ENCODE results near the gene KDM6A.

The KDM6A gene

DNA sequence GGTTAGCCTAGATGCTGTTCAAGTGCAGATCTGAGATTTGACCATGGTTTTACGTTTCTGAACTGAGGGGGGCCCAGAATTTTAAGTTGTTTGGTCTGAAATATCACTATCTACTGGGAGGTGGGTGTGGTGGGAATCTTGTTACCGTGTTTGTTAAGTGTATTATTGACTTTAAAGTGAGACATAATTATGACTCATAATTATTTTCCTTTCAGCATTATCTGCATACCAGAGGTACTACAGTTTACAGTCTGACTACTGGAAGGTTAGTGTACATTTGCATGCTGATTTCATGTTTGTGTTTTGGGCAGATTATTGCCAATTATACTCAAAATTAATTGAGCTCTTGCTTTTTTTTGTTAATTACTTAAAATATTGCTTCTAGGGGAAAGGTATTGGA is 101.5 kb downstream of the KDM6A start:
- TF ChIP-seq, protein P1, sequence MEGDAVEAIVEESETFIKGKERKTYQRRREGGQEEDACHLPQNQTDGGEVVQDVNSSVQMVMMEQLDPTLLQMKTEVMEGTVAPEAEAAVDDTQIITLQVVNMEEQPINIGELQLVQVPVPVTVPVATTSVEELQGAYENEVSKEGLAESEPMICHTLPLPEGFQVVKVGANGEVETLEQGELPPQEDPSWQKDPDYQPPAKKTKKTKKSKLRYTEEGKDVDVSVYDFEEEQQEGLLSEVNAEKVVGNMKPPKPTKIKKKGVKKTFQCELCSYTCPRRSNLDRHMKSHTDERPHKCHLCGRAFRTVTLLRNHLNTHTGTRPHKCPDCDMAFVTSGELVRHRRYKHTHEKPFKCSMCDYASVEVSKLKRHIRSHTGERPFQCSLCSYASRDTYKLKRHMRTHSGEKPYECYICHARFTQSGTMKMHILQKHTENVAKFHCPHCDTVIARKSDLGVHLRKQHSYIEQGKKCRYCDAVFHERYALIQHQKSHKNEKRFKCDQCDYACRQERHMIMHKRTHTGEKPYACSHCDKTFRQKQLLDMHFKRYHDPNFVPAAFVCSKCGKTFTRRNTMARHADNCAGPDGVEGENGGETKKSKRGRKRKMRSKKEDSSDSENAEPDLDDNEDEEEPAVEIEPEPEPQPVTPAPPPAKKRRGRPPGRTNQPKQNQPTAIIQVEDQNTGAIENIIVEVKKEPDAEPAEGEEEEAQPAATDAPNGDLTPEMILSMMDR (IDR thresholded peaks at IDR 0.05; ENCODE audit: low read depth, low read length, missing control alignments), result no peak
- no peak for DNase-seq (ENCODE audit: low read depth)
- H3K4me3 ChIP-seq (ENCODE audit: low read depth, low read length), result no peak overlapping the region

DNA sequence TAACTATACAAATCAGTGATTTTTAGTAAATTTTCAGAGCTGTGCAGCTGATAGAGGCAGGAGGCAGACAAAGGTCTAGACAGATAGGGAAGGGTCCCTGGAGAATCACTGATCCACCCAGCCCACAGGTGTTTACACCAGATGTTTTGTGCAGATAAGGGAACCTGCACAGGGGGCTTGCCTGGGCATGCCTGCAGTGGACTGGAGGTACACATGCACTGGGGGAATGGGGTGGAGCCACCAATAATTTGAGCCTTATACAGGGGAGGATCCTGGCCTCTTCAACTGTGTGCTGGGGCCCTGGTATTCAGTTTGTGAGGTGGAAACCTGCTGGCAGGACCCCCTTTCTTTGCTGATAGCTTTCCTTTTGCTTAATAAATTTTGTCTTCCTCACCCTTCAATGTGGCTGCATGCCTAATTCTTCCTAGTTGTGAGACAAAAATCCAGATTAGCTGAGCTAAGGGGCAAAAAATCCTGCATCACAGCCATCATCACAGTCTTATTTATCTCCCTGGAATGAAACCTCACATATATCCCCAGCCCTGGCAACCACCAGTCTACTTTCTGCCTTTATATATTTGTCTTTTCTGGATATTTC is 102.8 kb downstream of the KDM6A start:
- TF ChIP-seq, protein P1 (IDR thresholded peaks at IDR 0.05; ENCODE audit: low read depth, low read length, missing control alignments), result no peak
- no peak overlapping the region for H3K4me3 ChIP-seq (ENCODE audit: low read depth, low read length)
- DNase-seq (ENCODE audit: low read depth), result no peak

DNA sequence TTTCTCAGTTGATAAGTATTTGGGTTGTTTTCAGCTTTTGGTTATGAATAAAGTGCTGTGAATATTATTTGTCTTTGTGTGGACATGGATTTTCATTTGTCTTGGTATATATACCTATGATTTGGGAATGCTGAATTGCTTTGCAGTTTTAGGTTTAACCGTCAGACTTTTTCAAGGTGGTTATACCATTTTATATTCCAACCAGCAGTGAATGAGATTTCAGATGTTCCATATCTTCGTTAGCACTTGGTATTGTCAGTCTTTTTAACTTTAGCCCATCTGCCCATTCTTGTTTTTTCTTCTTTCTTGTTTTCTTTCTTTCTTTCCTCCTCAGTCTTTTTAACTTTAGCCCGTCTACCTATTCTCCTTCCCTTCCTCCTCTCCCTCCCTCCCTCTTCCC is 106.0 kb downstream of the KDM6A start:
- no peak for DNase-seq (ENCODE audit: low read depth)
- TF ChIP-seq, protein P1 (IDR thresholded peaks at IDR 0.05; ENCODE audit: low read depth, low read length, missing control alignments), result no peak
- H3K4me3 ChIP-seq (ENCODE audit: low read depth, low read length), result no peak overlapping the region

DNA sequence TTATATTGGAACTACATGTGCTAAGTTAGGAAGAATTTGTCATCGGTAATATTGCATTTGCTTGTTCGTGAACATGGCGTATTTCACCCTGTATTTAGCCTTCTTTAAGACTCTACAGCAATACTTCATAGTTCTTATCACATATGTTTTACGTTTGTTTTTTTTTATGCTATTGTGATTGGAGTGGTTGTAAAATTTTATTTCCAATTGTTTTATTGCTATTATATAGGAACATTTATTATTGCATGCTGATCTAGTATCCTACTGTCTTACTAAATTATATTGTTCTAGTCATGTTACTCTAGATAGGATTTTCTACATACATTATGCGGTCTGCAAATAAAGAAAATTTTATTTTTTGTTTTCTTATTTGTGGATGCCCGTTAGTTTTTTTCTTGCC is 107.4 kb downstream of the KDM6A start:
- no peak for DNase-seq (ENCODE audit: low read depth)
- H3K4me3 ChIP-seq (ENCODE audit: low read depth, low read length), result no peak overlapping the region
- TF ChIP-seq, protein P1 (IDR thresholded peaks at IDR 0.05; ENCODE audit: low read depth, low read length, missing control alignments), result no peak

DNA sequence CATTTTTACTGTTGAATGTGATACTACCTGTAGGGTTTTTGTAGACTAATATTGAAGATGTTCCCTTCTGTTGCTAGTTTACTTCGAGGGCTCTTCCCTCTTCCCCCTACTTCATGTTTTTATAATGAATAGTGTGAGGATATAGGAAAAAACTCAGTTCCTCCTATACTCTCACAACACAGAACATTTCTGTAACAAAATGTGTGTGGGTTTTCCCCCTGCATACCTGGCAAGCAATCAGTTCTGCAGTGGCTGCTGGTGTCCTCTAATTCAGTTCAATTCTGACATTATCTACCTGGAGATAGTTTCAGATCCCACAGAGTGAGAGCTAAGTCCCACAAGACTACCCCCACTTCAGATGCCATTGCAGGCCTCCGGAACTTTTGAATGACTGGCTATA is 107.9 kb downstream of the KDM6A start:
- TF ChIP-seq, protein P1 (IDR thresholded peaks at IDR 0.05; ENCODE audit: low read depth, low read length, missing control alignments), result no peak
- no peak overlapping the region for H3K4me3 ChIP-seq (ENCODE audit: low read depth, low read length)
- DNase-seq (ENCODE audit: low read depth), result no peak

DNA sequence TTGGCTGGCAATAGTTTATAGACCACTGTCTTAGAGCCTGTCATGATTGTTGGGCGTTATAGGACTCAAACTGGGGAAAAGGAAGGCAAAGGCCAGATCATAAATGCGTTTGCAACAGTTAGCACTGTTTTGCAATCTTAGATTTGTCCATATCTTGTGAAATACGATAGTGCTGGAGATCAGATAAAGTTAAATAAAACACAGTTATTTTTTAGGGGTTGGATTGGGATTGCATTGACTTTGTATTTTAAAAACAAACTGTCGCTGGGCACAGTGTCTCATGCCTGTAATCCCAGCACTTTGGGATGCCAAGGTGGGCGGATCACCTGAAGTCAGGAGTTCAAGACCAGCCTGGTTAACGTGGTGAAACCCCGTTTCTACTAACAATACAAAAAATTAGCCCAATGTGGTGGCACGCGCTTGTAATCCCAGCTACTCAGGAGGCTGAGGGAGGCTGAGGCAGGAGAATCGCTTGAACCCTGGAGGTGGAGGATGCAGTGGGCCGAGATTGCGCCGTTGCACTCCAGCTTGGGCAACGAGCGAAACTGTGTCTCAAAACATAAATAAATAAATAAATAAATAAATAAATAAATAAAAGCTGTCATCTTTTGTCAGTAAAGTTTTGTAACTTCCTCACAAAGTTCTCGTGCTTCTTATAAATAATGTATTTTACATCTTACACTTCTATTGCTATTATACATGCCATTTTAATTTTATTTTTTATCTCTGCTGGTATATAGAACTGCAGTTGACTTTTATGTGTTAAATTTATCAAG is 117.2 kb downstream of the KDM6A start:
- H3K4me3 ChIP-seq (ENCODE audit: low read depth, low read length), result no peak overlapping the region
- TF ChIP-seq, protein P1 (IDR thresholded peaks at IDR 0.05; ENCODE audit: low read depth, low read length, missing control alignments), result no peak
- DNase-seq (ENCODE audit: low read depth), result no peak

DNA sequence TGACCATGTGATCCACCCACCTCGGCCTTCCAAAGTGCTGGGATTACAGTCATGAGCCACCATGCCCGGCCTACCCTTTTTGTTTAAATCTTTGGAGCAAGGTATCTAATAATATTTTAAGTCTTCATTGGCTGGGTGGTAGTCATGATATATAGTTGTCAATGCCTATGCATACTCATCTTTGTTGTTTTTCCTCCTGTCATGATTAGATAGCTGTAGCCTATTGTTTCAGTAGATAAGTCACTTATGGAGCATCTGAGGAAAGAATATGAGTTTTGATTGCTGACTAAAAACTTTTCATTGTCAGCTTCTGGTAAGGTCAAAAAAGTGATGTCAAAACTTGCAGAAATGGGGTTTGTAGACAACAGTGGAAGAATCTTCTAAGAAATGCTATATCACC is 119.8 kb downstream of the KDM6A start:
- TF ChIP-seq, protein P1 (IDR thresholded peaks at IDR 0.05; ENCODE audit: low read depth, low read length, missing control alignments), result no peak
- no peak overlapping the region for H3K4me3 ChIP-seq (ENCODE audit: low read depth, low read length)
- DNase-seq (ENCODE audit: low read depth), result no peak

Measured in GM12864 (cell line).